HG03442 (cell line): ENCODE measurements around the gene ABCA13.
"Not testable (repeated sequence)": the region's sequence is repeated elsewhere in the genome, so short reads cannot be mapped to it uniquely, and the experiment has no call there.

ENCODE experiments used
- ATAC-seq: cut with Tn5 transposase; IDR thresholded peaks from one replicate; pipeline ENCODE4 v1.9.1; 2021; ENCODE audit warnings: mild to moderate bottlenecking, moderate library complexity; ENCODE audit not compliant: unreplicated experiment

Gene ABCA13

DNA sequence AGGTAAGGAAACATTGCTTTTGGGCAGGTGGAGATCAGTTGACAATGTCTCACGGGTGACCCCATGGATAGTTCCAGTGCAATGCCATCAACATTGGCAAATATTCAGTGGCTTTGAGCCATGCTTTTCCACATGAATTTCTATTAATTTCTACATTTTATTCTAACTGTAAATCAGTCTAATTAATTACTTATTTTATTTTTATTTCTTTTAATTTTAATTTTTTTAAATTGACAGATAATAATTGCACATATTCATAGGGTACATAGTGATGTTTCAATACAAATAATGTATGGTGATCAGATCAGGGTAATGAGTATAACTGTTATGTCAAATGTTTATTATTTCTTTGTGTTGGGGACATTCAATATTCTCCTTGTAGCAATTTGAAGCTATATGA, 3.8 kb downstream of the ABCA13 start:
- no peak for ATAC-seq

DNA sequence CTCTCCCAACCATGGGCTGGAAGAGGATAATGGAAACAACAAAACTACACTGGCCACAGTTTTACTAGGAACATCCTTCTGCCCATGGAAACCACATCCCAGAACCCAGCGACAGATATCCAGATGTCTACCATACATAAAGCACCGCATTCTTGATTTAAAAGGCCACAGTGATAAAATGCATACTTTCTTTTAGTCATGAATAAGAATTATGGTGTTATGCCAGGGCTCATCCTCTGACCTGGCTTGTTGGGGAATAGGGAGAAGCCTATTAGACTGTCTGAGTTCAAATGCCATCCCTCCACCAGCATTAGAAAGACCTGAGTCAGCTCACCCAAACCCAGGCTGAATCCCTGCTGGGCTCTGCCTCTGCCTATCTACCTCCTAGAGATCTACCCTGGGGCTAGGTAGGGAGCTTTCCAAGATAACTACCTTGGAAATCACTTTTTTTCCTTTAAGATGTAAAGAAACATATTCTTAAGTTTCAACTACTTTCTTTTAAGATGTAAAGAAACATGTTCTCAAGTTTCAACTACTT, 5.2 kb downstream of the ABCA13 start:
- ATAC-seq = no peak

DNA sequence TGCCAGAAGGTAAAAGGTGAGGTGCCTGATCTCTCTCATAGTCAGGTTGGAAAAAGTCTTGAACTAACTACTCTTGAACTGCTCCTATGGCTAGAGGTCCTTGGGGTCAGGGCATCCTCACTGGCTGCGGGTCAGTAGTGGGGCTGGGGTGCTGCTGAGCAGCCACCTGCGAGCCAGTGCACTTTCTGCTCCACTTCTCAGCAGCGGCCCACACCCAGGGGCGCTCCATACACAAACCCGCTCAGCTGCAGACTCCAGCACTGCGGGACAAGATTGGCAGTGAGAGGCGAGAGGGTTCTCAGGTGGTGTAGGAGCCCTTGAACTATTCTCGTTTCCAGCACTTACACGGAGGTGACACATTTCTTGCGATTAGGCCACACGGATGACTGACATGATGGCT, 6.0 kb downstream of the ABCA13 start:
- ATAC-seq = no peak

DNA sequence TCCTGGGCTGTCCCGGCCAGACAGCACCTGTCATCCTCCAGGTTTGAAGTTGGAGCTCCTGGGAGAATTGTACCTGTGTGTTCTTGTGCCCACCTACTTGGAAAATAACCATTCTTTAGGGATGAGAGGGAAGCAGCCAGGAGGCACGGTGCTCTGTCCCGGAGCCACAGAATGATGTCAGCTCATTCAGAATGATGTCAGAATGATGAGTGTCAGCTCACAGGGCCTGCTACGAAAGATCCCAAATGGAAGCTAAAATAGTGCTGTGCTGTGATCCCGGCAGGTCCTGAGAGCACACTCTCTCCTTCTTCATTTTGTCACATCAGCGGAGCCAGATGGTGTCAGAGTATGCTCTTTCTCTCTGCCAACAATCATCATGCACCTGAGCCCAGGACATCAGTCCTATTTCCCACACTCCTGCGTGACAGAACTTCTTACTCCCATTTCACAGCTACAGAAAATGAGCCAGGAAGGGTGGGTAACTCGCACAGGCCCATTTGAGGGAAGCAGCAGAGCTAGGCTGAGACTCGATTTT, 8.3 kb downstream of the ABCA13 start:
- ATAC-seq = no peak

DNA sequence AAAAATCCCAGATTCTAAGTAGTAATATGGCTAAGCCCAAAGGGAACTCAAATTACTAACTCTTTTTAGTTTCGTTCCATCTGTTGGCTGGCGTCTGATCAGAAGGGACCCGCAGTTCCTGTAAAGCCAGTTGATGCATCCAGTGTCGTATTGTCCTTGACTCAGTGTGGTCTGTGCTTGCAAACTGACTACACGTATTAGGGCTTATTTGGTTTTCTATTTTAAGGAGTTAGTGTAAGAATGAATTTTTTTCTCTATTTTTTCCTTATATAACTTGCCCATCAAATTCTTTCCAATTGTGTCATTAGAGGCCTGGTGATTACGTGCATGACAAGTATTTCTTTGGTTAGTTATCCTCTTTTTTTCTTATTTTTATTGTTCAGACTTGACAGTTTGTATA, 9.7 kb downstream of the ABCA13 start:
- no peak for ATAC-seq

DNA sequence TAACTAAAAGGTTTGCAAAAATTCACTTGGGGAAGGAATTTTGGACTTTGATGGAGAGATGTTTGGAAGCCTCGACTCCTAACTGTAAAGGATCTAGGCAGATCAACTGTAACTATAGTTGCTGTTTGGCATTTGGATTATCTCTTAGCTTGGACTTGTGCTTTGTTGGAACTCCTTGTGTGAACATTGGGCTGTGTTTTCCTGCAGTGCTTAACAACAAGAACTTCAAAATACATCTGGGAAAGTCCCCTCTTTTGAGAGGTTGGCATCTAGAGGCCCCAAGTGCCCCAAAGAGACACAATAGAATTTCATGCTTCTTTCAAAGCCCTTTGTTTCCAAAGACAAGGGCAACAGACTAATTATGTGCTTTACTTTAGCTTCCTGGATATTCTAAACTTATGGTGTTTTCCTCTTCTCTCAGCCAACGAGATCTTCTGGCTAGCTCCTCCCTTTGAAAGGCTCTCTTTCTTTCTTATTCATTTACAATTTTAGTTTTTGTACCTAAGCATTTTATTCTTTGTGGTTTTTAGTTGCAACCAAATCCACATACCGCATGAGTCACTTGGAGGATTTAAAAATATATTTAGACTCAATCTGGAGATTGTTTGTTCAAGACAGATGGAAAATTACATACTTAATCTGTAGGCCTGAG, 11.6 kb downstream of the ABCA13 start:
- ATAC-seq = no peak

DNA sequence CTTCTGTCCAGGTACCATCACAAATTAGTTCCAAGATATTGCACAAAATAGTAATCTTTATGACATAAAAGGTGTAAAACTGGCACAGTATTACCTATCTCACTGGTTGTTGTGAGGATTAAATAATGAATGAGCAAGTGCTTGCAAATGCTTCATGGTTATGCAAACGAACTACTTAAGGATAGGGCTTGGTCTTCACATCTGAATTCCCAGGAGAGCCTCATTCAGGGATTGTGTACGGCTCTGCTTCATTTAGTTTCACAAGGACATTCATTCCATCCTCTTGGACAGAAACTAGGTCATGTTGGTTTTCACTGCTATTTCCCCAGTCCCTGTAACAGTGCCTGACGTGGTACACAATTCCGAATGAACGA, 12.1 kb downstream of the ABCA13 start:
- no peak for ATAC-seq

DNA sequence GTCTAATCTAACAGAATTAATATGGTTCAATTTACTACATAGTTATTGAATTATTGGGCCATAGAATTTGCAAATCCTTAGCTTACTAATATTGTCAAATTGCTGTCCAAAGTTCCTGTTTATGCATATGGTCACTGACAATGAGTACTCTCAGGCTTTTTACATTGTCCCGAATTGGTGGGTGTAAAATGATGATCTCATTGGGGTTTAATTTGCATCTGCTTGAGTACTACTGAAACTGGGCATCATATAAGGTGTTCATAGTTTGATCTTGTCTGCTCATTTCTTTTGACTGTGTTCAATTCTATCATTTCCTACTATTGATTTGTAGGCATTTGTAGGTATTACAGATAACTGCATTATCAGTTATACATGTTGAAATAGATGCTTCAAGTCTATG, 12.7 kb downstream of the ABCA13 start:
- no peak for ATAC-seq

DNA sequence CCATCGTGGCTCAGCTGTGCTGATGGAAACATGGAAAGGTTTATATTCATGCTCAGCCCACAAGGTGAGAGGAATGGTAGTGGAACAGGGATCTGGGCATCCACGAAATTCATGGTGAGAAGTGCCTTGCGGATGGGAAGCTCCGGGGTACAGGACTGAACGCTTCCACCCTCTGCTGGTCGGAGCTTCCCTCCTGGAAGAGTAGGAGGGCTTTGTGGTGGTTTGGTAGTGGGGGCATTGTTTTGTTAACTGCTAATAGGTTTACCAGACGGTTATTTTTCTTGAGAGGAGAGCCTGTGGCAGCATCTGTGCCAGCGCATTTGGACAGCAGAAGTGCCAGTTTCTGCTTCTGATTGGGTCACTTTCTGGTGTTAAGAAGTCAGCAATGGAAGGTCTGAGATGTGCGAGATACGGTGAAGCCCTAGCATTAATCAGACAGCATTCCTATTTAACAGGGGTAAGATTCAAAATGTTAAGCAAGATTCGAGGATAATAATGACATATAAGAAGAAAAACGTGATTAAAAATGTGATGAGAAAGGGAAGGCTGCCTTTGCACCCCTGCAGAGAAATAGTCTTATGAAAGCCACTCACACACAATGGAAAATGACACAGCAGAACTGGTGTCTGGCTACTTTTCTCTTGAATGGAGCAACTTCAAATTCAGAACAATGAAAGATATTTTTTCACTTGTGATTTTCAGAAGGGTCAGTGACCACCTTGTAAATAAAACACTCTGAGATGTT, 17.7 kb downstream of the ABCA13 start:
- ATAC-seq = no peak

DNA sequence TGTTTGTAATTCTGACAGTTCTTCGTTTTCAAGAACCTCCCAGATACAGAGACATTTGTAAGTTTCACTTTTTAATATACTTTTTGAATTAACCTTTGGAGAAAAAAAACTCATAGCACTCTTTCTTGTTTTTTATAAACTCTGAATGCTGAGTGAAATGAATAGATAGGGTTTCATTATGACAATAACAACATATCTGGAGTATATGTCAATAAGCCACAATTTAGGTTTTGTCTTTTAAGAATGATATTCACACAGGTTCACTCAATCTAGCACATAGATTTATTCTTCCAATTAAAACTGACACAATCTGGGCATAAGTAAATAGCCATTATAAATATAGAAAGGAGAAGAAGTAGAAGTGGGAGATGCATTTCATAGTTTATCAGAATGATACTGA, 21.7 kb downstream of the ABCA13 start:
- ATAC-seq = no peak

DNA sequence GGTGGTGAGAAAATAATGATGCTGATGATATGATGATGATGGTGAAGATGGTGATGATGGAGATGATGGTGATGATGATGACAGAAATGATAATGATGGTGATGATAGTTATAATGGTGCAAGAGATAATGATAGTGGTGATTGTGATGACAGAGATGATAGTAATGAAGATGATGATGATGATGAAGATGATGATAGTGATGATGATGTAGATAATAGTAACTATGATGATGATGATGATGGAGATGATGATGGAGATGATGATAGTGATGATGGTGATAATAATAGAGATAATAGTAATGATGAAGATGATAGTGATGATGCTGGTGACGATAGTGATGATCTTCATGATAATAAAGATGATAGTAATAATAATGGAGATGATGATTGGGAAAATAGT, 22.2 kb downstream of the ABCA13 start:
- no peak for ATAC-seq

DNA sequence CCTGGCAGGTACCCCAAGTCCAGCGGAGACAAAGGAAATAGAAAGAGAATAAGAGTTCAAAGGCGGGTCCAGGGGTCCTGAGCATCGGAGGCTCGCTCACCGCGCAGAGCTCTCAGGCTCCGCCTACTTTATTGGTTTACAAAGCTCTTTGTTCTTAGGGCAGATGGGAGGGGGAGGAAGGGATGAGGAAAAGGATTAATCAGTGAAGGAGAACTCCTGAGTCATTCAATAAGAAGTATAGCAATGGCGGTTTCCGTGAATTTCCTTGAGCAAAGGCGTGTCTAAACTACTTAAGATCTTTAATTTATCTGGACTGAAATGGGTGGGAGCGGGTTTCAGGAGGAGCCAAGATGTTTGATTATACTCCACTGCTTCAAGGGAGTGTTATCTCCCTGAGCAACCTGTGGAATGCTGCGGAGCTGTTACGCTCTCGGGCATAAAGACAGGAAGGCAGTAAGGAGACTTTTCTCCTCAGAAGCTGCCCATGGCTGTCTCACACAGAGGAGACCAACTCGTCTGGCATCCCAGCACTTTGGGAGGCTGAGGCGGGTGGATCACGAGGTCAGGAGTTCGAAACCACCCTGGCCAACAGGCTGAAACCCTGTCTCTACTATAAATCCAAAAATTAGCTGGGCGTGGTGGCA, 29.8 kb downstream of the ABCA13 start:
- ATAC-seq = not testable (repeated sequence)

DNA sequence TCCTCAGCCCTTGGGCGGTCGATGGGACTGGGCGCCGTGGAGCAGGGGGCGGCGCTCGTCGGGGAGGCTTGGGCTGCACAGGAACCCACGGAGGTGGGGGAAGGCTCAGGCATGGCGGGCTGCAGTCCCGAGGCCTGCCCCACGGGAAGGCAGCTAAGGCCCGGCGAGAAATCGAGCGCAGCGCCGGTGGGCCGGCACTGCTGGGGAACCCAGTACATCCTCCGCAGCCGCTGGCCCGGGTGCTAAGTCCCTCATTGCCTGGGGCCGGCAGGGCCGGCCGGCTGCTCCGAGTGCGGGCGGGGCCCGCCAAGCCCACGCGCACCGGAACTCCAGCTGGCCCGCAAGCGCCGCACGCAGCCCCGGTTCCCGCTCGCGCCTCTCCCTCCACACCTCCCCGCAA, 31.7 kb downstream of the ABCA13 start:
- ATAC-seq = not testable (repeated sequence)

DNA sequence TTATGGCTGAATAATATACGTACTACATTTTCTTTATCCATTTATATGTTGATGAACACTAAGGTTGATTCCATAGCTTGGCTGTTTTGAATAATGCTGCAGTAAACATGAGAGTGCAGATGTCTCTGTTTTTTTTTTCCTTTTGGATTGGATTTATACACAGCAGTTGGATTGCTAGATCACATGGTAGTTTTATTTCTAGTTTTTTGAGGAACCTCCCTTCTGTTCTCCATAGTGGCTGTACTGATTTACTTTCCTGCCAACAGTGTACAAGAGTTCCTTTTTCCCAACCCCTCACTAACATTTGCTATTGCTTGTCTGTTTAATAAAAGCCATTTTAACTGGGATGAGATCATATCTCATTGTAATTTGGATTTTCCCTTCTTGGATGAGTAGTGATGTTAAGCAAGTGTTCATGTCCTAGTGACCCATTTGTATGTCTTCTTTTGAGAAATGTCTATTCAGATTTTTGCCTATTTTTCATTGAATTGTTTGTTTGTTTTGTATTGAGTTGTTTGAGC, 36.0 kb downstream of the ABCA13 start:
- ATAC-seq = no peak

DNA sequence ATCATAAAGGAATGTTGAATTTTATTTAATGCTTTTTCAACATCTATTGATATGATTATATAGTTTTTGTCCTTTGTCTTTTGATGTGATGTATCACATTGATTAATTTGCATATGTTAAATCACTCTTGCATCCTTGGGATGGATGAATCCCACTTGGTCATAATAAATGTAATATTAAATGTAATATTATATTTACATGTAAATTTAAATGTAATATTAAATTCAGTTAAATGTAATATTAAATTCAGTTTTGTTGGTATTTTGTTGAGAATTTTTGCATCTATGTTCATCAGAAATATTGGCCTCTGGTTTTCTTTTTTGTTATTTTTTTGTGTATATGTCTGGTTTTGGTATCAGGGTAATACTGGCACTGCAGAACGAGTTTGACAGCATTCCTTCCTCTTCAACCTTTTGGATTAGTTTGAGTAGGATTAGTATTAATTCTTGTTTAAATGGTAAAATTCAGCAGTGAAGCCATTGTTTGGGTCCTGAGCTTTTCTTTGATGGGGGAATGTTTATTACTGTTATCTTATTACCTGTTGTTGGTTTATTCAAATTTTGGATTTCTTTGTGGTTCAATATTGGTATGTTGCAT, 37.8 kb downstream of the ABCA13 start:
- ATAC-seq = no peak

DNA sequence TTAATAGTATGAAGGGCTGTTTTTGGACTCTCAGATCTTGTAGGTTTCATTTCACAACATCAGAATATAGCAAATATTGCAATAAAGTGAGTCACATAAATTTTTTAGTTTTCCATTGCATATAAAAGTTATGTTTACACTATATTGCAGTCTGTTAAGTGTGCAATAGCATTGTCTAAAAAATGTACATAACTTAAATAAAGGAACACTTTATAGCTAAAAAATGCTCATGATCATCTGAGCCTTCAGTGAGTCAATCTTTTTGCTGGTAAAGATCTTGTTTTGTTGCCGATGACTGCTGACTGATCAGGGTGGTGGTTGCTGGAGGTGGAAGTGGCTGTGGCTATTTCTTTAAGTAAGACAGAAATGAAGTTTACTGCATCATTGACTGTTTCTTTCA, 42.0 kb downstream of the ABCA13 start:
- ATAC-seq = no peak

DNA sequence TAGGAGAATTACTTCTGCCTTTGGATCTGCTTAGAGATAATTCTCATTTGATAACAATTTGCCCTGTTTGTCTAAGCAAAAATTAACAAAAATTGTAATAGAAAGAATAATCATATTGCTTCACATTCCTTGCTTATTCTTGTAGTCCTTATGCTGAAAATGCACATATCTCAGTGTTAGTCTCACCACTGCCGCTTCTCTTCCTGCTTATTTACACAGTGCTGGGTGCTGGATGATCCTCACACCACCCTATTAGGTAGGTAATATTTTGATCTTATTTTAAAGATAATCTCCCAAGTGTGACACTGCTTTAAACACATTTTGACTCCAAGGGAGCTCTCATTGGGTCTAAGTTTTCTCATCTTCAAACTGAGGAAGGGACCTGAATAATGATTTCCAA, 46.0 kb downstream of the ABCA13 start:
- ATAC-seq = no peak

DNA sequence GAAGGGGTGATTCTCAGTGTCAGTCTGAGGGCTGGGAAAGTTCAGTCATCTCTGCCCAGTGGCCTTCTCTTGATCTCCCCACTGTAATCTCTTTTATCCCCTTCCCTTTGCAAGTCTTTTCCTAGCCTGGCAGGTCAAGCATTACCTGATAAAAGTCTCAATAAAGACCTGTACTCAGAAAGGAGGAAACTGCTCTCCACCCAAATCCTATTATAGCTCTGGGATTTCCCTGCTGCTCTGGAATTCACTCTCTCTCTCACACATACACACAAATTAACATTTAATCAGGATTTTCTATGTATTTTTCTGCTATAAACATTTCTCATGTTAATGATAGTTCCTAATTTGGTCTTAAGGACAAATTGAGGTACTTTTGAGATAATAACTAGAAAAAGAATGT, 46.5 kb downstream of the ABCA13 start:
- ATAC-seq = no peak

DNA sequence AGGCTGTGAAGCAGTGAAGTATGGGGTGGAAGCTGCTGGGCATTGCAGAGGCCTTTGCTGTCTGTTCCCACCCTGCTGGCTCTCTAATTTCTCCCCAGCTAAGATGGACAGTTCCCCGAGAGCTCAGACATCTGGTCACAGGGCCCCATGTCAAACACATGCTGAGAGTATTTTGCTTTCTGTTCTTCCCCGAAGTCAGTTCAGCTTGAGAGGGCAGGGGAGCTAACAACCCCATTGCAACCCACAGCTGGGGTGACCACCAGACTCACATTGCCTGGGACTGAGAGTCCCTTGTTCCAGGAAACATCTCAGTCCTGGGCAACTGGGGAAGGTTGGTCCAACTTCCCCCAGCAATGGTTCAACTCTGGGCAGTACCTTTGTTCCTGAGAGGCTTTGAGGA, 52.8 kb downstream of the ABCA13 start:
- no peak for ATAC-seq

DNA sequence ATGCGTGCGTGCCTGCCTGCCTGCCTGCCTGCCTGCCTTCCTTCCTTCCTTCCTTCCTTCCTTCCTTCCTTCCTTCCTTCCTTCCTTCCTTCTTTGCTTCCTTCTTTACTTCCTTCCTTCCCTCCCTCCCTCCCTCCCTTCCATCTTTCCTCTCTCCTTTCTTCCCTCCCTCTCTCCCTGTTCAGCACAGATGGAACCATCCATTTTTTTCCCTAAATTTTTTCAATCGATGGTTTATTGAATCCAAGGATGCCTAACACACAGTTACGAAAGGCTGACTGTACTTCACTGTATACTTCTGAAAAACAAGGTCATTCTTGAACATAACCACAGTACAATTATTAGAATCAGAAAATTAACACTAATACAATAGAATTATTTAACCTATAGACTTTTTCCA, 53.8 kb downstream of the ABCA13 start:
- ATAC-seq = no peak

DNA sequence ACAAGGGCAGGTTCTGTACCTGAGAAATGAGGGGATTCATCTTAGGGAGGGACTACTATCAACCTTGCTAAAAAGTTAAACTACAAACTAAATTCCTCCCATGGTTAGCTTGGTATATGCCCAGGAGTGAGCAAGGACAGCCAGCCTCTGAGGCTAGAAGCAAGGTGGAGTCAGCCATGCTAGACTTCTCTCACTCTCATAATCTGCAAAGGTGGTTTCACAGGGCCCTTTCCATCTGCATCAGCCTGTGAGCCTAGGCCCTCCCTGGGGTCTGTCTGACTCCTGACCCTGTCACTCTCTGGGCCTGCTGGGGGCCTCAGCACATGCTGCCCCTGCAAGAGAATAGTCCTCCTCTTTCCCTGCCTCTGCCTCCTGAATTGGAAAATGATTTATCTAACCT, 66.1 kb downstream of the ABCA13 start:
- no peak for ATAC-seq
